Natural killer cell treated with Interleukin-12 subunit alpha and Interleukin-12 subunit beta and Interleukin-15 and Interleukin-18, amount 100 ng/mL, for 72 hours (primary cell): ENCODE measurements around the gene TAGLN3. TPM values are rescaled to one million over a fixed set of nuclear protein-coding genes. Genes with fewer than 3 reads are reported as not detected.

ENCODE experiments used
- total RNA-seq, 2 donors: library from RNA; stranded (reverse); gene quantifications; one replicate each; pipeline ENCODE4 v1.2.3, GENCODE V29; 2022

Gene TAGLN3
- total RNA-seq, 2 donors from 2014 or later = 0.74 TPM; not detected in 1

Other genes starting within 250 kb of the TAGLN3 start
- gene PHLDB2, start 139.7 kb upstream of the TAGLN3 start, total RNA-seq = 10 to 100 TPM; 12.2 to 13.6 TPM
- gene ABHD10, start 19.9 kb upstream of the TAGLN3 start, total RNA-seq = 10 to 100 TPM; 27.2 to 41.6 TPM
- gene TMPRSS7, start 35.8 kb downstream of the TAGLN3 start, total RNA-seq = not detected
- gene C3orf52, start 87.5 kb downstream of the TAGLN3 start, total RNA-seq = 1 to 10 TPM in 1 of 2 donors, under 1 TPM in 1; 0.64 to 1.8 TPM
- gene GCSAM, start 134.3 kb downstream of the TAGLN3 start, total RNA-seq = 1 to 10 TPM in 1 of 2 donors, under 1 TPM in 1; 1.00 to 5.3 TPM